Omental fat pad (tissue), 4 donors: ENCODE measurements around the gene EIF4H. TPM values are rescaled to one million over a fixed set of nuclear protein-coding genes. Genes with fewer than 3 reads are reported as not detected.
A peak's percentile ranks its signal among the peaks of the same experiment; 100 is the strongest.
"Not testable (repeated sequence)": the region's sequence is repeated elsewhere in the genome, so short reads cannot be mapped to it uniquely, and the experiment has no call there.

Source experiments
- ATAC-seq: fragments of 150-250 bp; one replicate; pipeline ENCODE4 v1.9.1; 2016; ENCODE audit warnings: mild to moderate bottlenecking, moderate library complexity; ENCODE audit not compliant: low FRiP score
- DNase-seq: peaks from one replicate; pipeline ENCODE4 v3.0.0-alpha.2; 2019; ENCODE audit warnings: low spot score
- total RNA-seq, 4 donors: library from RNA; depleted of rRNA; stranded (reverse); fragments of >200 nt; gene quantifications; one replicate each; pipeline ENCODE4 v1.1.0, GENCODE V29; 2016
- TF ChIP-seq, protein P1 (sequence below), 3 donors: fragments of 450-650 bp; IDR thresholded peaks; one replicate each; pipeline ENCODE4 v1.5.1; 2016 to 2017; ENCODE audit warnings: antibody characterized with exemption in 3 of 3, mild to moderate bottlenecking in 3 of 3, moderate library complexity in 2 of 3

EIF4H gene
- total RNA-seq, 4 donors from 2014 or later, result 195 to 284 (median 229) TPM

DNA sequence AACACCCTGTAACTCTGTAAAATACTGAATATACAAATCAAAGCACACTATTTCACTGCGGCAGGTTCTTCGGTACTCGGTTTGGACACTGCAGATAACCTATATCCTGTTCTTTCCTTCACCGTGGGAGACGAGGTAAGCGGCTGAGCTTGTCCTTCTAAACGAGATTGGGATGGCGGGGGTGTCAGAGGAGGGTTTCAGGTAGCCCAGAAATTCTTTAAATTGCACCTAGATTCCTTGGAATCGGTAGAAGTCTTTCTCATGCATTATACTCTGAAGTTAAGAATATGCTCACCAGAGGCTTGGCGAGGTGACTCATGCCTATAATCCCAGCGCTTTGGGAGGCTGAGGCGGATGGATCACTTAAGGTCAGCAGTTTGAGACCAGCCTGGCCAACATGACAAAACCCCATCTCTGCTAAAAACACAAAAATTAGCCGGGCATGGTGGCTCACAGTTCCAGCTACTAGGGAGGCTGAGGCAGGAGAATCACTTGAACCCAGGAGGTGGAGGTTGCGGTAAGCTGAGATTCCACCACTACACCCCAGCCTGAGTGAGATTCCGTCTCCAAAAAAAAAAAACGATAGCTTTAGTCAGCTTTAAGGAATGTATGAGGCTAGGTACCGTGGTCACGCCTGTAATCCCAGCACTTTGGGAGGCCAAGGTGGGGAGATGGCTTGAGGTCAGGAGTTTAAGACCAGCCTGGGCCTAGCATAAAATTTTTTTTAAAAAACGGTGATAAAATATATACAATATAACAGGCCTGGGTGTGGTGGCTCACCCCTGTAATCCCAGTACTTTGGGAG is 25.6 kb downstream of the EIF4H start:
- DNase-seq (no peak), ATAC-seq (no peak)
- TF ChIP-seq, protein P1, sequence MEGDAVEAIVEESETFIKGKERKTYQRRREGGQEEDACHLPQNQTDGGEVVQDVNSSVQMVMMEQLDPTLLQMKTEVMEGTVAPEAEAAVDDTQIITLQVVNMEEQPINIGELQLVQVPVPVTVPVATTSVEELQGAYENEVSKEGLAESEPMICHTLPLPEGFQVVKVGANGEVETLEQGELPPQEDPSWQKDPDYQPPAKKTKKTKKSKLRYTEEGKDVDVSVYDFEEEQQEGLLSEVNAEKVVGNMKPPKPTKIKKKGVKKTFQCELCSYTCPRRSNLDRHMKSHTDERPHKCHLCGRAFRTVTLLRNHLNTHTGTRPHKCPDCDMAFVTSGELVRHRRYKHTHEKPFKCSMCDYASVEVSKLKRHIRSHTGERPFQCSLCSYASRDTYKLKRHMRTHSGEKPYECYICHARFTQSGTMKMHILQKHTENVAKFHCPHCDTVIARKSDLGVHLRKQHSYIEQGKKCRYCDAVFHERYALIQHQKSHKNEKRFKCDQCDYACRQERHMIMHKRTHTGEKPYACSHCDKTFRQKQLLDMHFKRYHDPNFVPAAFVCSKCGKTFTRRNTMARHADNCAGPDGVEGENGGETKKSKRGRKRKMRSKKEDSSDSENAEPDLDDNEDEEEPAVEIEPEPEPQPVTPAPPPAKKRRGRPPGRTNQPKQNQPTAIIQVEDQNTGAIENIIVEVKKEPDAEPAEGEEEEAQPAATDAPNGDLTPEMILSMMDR (IDR thresholded peaks at IDR 0.05), result no peak

DNA sequence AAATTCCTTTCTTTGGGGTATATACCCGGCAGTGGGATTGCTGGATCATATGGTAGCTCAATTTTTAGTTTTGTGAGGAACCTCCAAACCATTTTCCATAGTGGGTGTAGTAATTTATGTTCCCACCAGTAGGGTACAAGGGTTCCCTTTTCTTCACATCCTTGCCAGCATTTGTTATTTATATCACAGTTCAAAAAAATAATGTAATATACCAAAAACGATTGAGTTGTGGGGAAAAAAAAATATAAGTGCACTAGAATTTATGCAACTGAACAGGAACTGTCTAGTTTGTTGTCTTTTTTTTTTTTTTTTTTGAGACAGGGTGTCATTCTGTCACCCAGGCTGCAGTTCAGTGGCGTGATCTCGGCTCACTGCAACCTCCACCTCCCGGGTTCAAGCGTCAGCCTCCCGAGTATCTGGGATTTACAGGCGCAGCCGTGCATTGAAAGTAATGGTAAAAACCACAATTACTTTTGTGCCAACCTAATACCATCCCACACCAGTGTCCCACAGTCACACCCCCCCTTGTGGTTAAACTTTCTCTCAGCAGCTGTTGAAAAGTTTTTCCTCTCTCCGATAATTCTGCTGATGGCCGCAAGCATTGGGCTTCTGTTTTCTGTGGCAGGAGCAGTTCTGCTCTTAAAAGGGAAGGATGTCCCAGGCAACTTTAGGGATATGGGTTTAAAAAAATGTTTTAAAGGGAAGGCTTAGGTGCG is 28.8 kb downstream of the EIF4H start:
- DNase-seq, result no peak
- TF ChIP-seq, protein P1 (IDR thresholded peaks at IDR 0.05), result no peak
- no peak for ATAC-seq

DNA sequence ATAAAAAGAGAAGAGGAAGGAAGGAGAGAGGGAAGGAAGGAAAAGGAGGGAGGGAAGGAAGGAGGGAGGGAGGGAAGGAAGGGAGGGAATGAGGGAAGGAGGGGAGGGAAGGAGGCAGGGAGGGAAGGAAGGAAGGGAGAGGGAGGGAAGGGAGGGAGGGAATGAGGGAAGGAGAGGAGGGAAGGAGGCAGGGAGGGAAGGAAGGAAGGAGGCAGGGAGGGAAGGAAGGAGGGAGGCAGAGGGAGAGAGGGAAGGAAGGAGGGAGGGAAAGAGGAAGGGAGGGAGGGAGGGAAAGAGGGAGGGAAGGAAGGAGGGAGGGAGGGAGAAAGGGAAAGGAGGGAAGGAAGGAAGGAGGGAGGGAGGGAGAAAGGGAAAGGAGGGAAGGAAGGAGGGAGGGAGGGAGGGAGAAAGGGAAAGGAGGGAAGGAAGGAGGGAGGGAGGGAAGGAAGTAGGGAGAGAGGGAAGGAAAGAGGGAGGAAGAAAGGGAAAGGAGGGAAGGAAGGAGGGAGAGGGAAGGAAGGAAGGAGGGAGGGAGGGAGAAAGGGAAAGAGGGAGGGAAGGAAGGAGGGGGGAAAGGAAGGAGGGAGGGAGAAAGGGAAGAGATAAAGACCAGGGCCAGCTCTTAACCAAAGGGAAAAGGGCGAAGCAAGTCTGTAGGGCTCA is 29.9 kb downstream of the EIF4H start:
- TF ChIP-seq, protein P1 (IDR thresholded peaks at IDR 0.05), result no peak
- ATAC-seq (no peak), DNase-seq (no peak)

DNA sequence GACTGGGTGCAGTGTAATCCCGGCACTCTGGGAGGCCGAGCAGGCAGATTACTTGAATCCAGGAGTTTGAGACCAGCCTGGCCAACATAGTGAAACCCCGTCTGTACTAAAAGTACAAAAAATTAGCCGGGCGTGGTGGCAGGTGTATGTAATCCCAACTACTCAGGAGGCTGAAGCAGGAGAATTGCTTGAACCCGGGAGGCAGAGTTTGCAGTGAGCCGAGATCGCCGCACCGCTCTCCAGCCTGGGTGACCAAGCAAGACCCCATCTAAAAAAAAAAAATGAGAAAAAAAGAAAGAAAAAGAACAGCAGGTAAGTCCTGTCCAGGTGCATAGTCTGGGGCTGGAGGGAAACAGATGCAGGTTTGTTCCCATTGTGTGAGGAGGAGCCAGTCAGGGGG is 31.9 kb downstream of the EIF4H start:
- DNase-seq, result not testable (repeated sequence)

DNA sequence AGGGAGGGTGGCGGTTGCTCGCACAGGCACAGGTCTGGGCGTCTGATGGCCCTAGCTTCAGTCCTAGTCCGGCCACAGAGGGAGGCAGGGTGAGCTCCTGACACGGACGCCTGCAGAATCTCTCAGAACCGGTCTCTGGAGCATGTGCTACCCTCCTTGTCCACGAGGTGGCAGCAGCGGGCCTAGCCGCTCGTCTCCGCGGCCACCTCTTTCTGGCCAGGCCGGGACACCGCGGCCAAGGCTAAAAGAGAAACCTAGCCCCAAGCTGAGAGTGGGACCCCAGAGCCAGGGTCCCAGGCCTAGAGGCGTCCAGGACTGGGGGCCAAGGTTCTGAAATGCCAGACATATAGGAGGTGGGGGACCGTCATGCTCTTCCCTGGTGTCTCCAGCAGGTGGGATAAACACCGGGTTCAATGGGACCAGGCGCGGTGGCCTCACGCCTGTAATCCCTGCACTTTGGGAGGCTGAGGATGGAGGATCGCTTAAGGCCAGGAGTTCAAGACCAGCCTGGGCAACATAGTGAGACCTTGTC is 32.5 kb downstream of the EIF4H start:
- TF ChIP-seq, protein P1 (IDR thresholded peaks at IDR 0.05), result peak in 2 of 3 donors; percentile 83 to 93
- peak; percentile 85 for DNase-seq
- peak; percentile 86 for ATAC-seq

More for the DNA sequence above, 31.9 kb downstream of the EIF4H start:
- not testable (repeated sequence) for ATAC-seq

DNA sequence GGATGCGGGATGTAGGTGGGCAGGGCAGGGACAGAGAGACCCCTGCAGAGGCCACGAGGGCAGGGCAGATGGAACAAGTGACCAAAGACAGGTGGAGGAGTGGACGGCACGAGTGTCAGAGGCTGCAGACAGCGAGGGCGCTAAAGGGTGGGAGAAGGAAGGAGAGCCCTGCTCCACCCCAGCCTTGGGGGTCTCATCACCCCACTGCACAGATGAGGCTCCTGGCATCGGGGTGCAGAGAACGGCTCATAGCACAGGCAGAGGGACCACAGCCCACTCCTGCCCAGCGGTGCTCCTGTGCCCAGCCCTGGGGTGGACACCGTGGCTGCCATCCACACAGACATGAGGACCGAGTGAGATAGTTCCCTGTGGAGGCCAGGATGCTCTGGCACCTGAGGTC is 33.4 kb downstream of the EIF4H start:
- TF ChIP-seq, protein P1 (IDR thresholded peaks at IDR 0.05), result no peak
- DNase-seq (no peak), ATAC-seq (no peak)

DNA sequence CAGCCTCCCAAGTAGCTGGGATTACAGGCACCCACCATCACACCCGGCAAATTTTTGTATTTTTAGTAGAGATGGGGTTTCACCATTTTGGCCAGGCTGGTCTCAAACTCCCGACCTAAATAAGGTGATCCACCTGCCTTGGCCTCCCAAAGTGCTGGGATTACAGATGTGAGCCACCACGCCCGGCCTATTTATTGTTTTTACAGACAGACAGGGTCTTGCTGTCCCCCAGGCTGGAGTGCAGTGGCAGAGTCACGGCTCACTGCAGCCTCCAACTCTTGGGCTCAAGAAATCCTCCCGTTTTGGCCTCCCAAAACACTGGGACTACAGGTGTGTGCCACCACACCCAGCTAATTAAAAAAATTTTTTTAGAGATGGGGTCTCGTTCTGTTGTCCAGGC is 34.1 kb downstream of the EIF4H start:
- not testable (repeated sequence) for ATAC-seq, DNase-seq
